Adipose tissue (tissue), 3 donors: ENCODE data around the gene PRKCB. TPM values are rescaled to one million over a fixed set of nuclear protein-coding genes. Genes with fewer than 3 reads are reported as not detected.
"Not testable (repeated sequence)": the region's sequence is repeated elsewhere in the genome, so short reads cannot be mapped to it uniquely, and the experiment has no call there.

ENCODE experiments used
- H3K27ac ChIP-seq: one replicate; pipeline ENCODE4 v1.5.1; 2013; ENCODE audit warnings: low read depth, low read length
- WGBS, 3 donors: extraction: QIAGEN DNeasy Blood & Tissue Kit; methylation state at CpG; one replicate each; pipeline ENCODE4 v1.1.7; 2013; 5-methylcytosine and 5-hydroxymethylcytosine counted together
- polyA plus RNA-seq, 3 donors: library from polyadenylated mRNA; stranded (reverse); fragments of 200-250 nt; gene quantifications; one replicate each; pipeline ENCODE4 v1.2.3, GENCODE V29; 2013
- donor health status: healthy with polysubstance abuse.
- donor health status: Bipolar disorder and iron deficiency.
- donor health status: healthy.

PRKCB gene
- polyA plus RNA-seq, 3 donors = 0.67 to 4.5 (median 3.1) TPM

DNA sequence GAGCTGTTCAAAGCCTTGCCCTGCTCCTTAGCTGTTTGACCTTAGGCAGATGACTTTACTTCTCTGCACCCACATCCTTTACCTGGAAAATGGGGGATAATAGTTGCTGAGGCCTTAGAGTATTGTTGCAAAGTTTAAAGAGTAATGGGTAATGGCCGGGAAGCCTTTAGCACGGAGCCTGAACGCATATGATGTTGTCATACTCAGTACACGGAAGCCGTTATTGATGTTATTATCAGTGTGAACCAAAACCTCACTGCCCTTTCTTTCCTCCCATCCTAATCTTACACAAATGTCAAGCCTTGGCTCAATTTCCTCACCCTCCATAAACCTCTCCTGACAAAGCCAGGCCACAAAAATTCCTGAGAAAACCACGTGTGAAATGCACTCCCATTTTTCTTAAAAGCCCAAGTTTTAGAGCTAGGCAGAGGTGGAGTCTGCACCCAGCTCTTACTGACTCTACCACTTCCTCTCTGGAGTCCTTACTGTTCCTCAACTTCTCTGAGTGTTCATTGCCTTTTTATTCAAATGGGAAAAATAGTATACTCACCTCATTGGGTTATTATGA lies 353.1 kb downstream of the PRKCB start:
- 56 to 61% (median 57%) methylated on average over 6 of the region's 6 CpGs for WGBS, 3 donors
- H3K27ac ChIP-seq = no peak overlapping the region

DNA sequence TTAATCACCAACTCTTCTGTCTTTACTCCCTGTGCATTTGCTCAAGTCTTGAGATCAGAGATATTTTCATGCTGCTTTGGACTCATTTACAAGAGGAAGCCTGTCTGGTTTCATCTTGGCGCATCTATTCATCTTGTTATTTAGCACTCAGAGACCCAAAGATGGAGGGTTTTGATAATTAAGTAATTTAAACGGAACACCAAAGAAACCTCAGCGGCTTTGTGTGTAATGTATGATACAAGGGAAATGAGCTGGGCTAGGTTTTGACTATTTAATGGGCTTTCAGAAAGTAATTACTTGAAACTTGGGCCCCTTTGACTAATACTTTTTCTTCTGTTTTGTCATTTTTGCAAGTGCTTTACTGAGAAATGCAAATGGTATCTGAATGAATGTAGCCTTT lies 354.2 kb downstream of the PRKCB start:
- no peak overlapping the region for H3K27ac ChIP-seq
- 68 to 81% (median 71%) methylated on average over 3 of the region's 3 CpGs for WGBS, 3 donors

DNA sequence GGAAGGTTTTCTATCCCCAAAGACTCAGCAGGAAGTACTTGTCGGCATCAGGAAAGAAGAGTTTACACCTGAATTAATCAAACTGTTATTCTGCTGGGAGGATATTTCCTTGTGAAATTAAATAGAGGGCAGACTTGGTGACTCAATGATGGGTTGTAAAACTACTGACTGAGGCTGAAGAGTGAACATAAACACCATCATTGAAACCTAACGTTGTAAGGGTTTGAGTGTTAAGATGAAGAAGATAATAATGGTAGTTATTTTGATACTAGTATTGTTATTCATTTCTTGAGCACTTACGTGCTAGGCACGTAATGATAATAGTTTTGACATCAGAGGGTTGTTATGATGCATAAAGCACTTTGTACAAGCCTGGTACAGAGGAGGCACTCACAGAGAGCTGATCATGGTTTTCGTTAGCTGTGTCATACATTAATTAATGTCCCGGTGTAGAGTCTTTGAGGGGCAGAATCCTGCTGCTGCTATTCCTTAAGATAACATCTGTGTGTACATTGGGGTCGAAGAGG lies 356.2 kb downstream of the PRKCB start:
- WGBS, 3 donors = 59 to 71% (median 62%) methylated on average over 7 of the region's 7 CpGs
- H3K27ac ChIP-seq = no peak overlapping the region

DNA sequence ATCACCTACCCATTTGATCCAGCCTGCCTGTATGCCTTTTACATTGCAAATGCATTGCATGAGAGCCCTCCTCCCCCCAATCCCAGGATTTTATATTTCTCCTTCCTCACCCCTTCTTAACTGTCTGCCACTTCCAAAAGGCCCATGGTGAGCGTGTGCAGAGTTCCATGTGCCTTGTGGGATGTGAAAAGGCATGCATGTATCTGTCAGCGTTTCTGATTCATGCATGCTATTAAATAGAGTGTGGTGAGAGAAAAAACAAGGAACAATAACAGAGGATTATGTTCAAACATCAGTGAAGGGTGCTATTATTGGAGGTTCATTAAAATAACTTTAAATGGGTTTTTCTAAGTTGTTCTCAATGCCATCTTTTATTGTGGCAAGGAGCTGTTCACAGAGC lies 359.4 kb downstream of the PRKCB start:
- 48 to 75% (median 69%) methylated on average over 2 of the region's 2 CpGs for WGBS, 3 donors
- H3K27ac ChIP-seq = no peak overlapping the region

DNA sequence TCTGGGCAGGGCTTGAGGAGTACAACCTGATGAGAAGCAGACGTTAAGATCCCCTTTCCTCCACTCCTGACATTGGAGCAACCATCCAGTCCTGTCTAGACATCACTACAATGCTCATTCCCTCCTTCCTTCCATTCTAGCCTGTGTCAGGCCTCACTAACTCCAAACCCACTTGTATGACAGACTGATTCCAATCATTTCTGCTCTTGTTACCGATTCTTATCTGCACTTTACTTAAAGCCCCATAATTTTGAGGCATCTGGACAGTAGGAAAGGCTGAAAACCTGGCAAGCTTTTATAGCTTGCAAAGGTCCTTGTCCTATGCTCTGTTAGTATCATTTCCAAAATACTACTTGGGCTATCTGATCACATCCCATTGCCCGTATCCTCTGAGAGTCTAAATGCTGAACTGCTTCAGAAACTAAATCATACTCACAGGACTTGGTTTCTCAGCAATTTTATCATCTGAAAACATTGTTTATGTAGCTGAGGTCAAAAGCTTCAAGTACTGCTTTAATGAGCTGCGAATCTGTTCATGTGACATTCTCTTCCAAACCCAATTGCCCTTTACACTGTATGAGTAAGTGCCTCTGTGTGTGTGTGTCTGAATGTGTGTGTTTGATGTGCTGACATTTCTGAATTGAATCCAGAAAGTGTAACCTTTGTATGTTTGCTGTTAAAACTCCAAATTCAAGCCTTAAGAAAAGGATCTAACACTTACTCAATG lies 363.2 kb downstream of the PRKCB start:
- no peak overlapping the region for H3K27ac ChIP-seq
- WGBS, 3 donors = 46 to 63% (median 59%) methylated on average over 4 of the region's 4 CpGs

DNA sequence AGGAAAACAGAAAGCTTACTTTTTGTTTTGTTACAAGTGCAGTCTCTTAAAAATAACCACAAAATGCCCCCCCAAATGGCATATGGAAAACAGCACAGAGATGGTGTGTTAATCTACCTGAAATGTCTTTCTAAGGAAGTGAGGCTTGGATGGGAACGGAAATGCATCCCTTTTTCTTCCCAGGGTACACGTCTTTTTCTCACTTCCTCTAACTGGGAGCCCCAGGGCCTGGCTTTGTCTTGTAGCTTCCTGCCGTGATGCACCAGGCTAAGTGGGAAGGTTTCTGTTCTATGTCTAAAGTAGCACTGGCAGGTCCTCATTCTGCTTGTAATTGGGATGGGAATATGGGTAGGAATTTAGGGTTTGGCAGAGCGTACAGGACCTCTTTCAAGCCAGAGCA lies 367.9 kb downstream of the PRKCB start:
- 54 to 63% (median 57%) methylated on average over 4 of the region's 4 CpGs for WGBS, 3 donors
- no peak overlapping the region for H3K27ac ChIP-seq

DNA sequence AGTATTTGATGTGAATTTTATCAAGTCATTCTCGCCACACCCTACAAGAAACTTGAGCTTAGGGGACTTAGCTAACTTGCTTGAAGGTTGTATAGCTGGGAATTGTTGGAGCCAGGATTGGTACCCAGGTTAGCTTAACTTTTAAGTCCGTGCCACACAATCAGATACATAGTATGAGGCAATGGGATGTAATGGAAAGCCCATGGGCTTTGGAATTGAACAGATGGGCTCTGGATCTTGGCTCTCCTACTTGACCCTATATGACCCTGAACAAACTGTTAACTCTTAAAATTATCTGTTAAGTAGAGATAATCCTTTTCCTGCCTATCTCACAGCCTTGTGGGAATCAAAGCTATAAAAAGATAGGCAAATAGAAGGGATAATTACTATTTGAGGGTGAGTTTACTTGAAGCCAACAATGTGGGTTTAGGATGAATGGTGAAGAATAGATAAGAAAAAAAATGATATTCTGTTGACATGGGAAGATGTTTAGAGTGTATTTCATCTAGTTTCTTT lies 368.4 kb downstream of the PRKCB start:
- no peak overlapping the region for H3K27ac ChIP-seq
- WGBS, 3 donors = 56 to 91% (median 88%) methylated on average over 2 of the region's 2 CpGs

DNA sequence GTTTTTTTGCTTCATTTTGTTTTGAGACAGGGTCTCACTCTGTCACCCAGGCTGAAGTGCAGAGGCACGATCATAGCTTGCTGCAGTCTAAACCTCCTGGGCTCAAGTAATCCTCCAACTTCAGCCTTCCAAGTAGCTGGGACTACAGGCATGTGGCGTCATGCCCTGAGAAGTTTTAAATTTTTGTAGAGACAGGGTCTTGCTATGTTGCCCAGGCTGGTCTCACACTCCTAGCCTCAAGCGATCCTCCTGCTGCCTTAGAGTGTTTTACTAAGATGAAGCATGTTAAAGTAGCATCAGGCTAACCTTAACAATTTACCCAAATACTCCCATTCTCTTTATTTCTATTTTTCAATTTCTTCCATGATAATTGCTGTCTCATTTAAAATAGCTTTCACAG lies 371.1 kb downstream of the PRKCB start:
- 74 to 86% (median 86%) methylated on average over 3 of the region's 3 CpGs for WGBS, 3 donors
- H3K27ac ChIP-seq = no peak overlapping the region

DNA sequence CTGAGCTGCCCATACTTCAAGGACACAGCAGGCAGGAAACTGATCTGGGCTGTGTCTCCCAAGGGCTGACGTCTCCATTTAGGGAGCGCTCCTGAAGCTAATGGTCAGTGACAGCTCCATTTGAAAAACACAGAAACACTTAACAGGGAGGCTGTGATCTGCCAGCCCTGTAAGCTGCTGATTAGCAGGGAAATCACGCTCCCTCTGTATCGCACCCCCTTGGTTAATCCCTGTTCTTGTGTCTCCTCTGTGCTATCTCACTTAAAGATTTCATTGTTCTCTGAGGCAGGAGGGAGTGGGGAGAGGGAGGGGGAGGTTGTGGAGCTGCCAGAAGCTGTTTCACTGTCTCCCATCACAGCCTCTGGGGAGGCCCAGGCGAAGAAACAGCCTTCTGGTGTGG lies 372.9 kb downstream of the PRKCB start:
- no peak overlapping the region for H3K27ac ChIP-seq
- WGBS, 3 donors = 32 to 56% (median 43%) methylated on average over 5 of the region's 5 CpGs

DNA sequence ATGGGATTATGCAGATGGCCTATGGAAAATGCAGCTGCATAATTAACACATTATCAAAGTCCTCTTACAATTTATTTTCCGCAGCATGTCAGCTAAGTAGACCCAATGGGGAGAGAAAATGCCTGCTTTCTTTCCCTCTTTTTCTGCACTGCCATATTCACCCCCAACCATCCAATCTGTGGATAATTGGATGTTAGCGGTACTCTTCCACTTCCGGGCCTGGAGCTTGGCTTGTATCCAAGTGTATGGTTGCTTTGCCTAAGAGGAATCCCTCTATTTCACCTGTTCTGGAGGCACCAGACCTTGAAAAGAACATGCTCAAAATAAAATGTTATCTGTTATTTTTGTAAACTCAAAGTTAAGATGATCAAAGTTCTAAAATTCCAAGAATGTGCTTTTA lies 379.2 kb downstream of the PRKCB start:
- 71 to 83% (median 81%) methylated on average over 3 of the region's 3 CpGs for WGBS, 3 donors
- no peak overlapping the region for H3K27ac ChIP-seq

DNA sequence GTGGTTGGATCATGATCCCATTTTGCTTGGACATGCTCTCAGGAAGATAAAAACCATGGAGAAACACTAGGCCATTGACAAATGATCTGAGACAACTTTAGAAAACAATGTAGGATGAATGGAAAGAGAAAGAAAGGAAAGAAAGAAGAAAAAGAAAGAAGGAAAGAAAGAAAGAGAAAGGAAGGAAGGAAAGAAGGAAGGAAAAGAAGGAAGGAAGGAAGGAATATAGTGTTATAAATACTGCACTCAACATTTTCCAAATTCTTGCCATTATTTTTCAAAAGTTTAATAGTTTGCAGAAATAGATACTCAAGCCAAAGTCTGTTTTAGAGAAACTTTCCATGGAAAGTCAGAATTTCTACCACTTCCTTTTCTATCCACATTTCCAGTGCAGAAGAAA lies 381.2 kb downstream of the PRKCB start:
- H3K27ac ChIP-seq = no peak overlapping the region

DNA sequence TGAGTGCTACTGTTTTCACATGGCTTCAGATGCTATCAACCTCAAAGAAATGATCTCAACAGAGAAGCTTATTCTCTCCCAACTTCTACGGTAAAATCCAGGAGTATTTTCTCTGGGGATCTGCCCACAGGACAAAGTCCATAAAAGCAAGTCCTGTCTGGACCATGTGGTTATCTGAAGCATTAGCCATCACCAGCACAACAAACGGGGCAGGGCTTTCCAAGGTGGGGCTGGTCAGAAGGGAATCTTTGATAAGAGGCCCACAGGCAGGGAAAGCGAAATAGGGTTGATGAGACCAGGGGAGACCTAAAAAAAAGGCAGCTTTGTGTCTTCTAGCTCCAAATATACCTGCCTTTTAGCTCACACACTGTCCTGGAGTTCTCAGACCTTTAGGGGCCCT lies 381.7 kb downstream of the PRKCB start:
- H3K27ac ChIP-seq = no peak overlapping the region
- 59 to 78% (median 76%) methylated on average over 3 of the region's 3 CpGs for WGBS, 3 donors

DNA sequence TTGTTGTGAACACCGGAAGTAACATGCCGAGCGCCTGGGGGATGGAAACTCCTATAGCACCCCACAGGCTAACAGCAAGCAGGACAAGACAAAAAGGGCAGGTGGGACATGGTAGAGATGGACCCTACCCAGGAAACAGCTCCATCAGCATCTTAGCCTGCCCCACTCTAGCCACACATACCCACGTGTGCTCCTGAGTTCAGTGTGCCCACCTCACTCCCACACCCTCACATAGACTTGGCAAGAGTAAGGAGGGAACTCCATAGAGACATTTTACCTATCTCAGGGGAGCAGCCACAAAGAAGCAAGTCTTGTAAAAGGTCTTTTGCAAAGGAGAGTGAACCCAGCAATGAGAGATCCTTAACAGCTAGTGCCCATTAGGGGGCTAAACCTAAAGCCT lies 382.5 kb downstream of the PRKCB start:
- no peak overlapping the region for H3K27ac ChIP-seq
- 82 to 91% (median 90%) methylated on average over 4 of the region's 4 CpGs for WGBS, 3 donors

DNA sequence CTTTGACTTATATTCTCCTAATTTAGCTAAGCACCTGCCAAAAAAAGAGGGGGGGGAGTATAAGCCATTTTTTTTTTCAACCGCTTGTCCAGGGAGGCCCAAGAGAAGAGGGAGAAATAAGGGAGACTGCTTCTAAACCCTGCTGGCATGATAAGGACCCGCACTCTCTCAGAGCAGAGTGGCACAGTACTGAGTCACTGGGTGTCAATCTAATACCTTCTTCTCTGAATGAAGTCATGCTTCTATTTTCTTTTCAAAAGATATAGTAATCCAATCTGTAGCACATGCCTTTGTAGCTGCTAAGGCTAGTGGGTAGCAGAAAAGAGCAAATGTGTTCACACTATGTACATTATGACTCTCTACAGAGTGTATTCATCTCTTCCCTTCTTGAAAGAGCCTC lies 385.4 kb downstream of the PRKCB start:
- WGBS, 3 donors = 87 to 96% (median 93%) methylated on average over 2 of the region's 2 CpGs
- no peak overlapping the region for H3K27ac ChIP-seq

DNA sequence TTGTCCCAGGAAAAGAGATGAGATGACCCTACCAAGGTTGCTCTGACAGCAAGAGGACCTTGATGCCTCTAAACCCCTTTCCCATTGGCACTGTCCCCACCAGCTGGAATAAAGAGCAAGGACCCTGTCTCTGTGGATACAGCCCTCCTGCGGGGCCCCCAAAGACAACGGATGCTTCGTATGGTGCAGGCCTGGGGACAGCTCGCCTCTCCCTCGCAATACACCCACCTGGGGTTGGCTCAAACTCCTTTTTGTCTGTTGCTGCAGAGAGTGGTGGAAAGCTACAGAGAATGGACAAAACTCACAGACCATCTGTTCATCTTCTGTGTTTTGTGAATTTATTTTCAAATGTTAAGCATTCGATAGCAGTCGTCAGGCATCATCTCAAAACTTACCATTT lies 392.7 kb downstream of the PRKCB start:
- 84 to 87% (median 87%) methylated on average over 7 of the region's 7 CpGs for WGBS, 3 donors
- H3K27ac ChIP-seq = no peak overlapping the region

DNA sequence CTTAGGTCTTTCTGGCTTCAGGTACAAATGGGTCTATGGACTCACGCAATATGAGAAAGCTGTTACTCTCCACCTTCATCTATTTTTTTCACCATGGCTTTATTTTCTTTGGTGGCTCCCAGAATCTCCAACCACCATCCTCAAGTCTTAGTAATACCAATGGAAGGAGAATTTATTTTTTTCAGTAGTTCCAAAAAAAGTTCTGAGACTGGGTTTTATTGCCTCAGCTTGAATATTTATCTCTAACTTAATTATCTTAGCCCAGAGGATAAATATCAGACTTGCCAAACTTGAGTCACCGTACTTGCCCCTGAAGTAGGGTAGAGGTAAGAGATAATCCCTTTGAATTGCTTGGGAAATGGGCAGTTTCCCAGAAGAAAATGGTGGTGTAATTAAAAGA lies 397.2 kb downstream of the PRKCB start:
- H3K27ac ChIP-seq = no peak overlapping the region
- WGBS, 3 donors = 67 to 91% (median 75%) methylated on average over 2 of the region's 2 CpGs

DNA sequence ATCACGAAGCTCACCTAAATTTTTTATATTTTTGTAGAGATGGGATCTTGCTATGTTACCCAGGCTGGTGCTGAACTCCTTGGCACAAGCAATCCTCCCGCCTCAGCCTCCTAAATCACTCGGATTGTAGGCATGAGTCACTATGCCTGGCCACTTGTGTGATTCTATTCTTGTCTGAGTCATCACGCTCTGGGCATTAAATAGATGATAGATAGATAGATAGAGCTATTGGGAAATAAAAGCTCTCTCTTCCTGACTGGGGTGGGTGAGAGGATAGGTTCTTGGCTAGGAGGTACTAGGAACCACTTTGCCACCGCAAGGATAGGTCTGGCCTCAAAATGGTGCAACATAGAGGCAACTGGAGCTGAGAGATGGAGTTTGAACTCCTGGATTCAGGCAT lies 399.0 kb downstream of the PRKCB start:
- H3K27ac ChIP-seq = no peak overlapping the region
- 67 to 78% (median 77%) methylated on average over 5 of the region's 5 CpGs for WGBS, 3 donors

DNA sequence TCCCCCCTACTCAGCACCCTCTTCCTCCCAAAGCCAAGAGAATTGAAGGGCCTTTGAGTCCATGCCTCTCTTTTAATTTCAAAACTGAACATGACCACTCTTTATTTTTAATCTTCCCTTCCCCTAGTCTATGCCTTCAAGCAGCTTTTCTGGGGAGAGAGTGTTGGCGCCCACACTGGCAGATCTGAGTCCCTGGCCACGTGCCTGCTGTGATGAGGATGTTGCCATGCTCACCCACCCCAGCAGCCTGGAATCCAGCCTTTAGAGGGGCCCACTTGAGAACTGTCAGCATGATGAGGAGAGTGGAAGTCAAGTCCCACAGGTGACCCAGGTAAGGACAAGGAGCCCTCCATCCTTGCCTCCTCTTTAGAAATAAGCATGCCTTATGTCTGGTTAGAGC lies 400.0 kb downstream of the PRKCB start:
- no peak overlapping the region for H3K27ac ChIP-seq
- WGBS, 3 donors = 44 to 63% (median 53%) methylated on average over 2 of the region's 2 CpGs

DNA sequence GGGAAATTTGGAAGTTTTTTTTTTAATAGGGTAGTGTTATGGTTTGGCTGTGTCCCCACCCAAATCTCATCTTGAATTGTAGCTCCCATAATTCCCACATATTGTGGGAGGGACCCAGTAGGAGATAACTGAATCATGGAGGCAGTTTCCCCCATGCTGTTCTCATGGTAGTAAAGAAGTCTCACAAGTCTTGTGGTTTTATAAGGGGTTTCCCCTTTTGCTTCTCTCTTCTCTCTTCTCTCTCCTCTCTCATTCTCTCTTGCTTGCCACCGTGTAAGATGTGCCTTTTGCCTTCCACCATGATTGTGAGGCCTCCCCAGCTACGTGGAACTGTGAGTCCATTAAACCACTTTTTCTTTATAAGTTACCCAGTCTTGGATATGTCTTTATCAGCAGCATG lies 403.1 kb downstream of the PRKCB start:
- WGBS, 3 donors = 51 to 69% (median 65%) methylated on average over 2 of the region's 2 CpGs
- H3K27ac ChIP-seq = not testable (repeated sequence)
